GM12872 (cell line): ENCODE results near the gene LGALS14.

Experiments used
- TF ChIP-seq, protein P1 (sequence below): IDR thresholded peaks from 3 replicates; pipeline ENCODE4 v1.5.1; 2011; ENCODE audit warnings: low read depth, mild to moderate bottlenecking, low read length, moderate library complexity; ENCODE audit not compliant: insufficient read depth

The LGALS14 gene

DNA sequence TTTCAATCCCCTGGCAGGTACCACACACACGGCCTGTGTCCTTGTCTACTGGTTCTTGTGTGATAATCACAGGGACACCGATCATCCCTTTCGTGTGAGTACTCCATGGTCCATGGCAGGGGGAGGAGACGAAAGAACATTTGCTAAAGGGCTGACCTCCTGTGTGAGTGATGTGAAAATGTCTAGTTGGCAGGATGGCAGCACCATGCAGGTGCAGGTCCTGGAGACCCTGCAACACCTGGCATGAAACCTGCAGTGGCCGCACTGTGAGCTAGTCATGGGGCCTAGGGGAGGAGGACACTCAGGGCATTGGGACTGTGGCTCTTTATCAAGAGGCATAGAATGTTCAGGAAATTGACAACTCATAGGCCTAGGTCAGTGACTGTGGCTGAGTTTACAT, 22.9 kb upstream of the LGALS14 start:
- TF ChIP-seq, protein P1, sequence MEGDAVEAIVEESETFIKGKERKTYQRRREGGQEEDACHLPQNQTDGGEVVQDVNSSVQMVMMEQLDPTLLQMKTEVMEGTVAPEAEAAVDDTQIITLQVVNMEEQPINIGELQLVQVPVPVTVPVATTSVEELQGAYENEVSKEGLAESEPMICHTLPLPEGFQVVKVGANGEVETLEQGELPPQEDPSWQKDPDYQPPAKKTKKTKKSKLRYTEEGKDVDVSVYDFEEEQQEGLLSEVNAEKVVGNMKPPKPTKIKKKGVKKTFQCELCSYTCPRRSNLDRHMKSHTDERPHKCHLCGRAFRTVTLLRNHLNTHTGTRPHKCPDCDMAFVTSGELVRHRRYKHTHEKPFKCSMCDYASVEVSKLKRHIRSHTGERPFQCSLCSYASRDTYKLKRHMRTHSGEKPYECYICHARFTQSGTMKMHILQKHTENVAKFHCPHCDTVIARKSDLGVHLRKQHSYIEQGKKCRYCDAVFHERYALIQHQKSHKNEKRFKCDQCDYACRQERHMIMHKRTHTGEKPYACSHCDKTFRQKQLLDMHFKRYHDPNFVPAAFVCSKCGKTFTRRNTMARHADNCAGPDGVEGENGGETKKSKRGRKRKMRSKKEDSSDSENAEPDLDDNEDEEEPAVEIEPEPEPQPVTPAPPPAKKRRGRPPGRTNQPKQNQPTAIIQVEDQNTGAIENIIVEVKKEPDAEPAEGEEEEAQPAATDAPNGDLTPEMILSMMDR: no peak

DNA sequence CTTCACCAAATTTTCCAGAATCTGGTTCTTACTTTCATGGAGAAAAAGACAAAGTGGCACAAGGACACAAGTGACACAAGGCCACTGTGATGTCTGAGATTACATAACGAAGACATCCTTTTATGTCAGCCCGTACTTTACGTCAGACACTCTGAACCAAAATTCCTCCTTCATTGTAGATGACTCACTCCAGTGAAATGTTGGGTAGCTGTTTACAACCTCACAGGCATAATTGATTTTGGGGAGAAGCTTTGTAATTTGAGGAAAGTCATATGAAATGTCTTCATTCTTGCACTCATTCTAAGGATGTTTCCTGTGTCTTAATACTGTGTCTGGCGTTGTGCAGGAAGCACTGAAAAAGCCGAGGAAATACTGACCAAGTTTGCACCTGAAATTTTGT, 20.0 kb upstream of the LGALS14 start:
- TF ChIP-seq, protein P1: no peak

DNA sequence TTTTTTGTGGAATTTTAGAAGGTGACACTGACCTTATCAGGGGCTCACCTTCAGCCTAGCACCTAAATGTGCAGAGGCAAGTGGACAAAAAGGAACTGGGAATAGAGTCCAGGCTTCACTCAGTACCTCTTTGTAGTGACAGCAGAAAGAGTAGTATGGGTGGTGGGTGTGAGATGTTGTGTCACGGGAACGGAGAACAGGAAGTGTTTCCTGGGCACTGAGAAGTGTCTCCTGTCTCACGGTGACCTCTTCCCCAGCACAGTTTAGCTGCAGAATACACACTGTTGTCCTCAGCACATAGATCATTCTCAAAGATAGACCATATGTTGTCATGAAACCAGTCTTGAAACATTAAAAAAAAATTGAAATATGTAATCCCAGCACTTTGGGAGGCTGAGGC, 17.5 kb upstream of the LGALS14 start:
- TF ChIP-seq, protein P1: no peak

DNA sequence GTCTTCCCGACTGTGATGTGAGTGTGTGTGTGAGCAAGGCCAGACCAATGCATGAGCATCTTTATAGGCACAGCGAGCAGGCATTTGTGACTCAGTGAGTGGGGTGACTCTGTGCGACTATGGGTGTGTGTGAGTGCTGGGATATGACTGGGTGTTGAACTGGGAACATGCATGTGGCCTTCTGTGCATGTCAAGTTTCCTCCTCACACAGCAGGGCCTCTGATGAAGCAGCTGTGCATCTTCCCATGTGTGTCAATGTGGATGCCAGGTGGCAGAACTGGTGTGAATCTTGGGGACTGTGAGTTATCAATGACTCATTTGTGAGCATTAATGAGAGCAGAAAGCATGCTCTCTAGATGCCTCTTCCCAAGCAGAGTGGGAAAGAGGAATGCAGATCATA, 12.1 kb upstream of the LGALS14 start:
- TF ChIP-seq, protein P1: no peak

DNA sequence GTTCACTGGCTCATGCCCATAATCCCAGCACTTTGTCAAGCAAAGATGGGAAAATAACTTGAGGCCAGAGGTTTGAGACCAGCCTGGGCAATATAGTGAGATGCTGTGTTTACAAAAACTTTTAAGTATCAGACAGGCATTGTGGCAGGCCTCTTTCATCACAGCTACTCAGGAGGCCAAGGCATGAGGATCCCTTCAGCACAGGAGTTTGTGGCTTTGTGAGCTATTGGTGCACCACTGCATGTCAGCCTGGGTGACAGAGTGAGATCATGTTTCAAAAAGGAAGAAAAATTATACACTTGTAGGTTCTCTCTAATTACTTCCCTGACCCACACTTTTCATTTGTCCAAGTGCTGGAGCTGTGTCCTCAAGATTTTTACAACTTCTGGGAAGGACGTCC, 11.5 kb upstream of the LGALS14 start:
- TF ChIP-seq, protein P1: no peak

DNA sequence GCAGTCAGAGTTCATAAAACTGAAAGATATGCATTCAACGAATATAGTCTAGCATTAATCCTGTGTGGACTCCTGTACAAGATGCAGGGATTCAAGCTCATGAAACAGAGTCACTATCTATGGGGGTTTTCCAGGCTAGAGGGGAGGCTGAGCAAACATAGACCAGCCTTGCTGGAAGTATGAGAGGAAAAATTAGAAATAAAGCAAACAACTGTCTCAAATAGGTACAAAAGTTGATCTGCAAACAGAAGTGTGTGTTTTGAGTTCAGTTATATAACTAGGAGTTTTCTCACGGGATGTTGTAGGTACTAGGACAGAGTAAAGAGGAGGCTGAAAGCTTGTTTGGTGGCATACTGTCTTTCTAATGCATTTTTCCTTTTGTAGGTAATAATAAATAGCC, 8.5 kb upstream of the LGALS14 start:
- TF ChIP-seq, protein P1: no peak

DNA sequence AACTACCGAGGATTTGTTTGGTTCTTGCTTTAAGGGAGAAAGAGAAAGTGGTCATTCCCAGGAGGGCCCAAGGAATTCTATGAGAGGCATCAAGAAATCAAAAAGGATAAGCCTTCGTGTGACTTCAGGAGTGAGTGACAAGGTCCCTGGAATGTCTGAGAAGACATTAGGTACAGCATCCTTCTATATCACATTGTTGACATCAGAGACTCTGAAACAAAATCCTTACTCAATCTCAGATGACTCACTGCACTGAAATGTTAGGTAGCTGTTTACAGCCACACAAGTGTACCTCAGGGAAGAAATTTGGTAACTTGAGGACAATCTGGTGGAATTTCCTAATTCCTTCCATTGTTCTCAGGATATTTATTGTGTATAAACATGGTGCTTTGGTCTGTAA, 7.9 kb upstream of the LGALS14 start:
- TF ChIP-seq, protein P1: no peak

DNA sequence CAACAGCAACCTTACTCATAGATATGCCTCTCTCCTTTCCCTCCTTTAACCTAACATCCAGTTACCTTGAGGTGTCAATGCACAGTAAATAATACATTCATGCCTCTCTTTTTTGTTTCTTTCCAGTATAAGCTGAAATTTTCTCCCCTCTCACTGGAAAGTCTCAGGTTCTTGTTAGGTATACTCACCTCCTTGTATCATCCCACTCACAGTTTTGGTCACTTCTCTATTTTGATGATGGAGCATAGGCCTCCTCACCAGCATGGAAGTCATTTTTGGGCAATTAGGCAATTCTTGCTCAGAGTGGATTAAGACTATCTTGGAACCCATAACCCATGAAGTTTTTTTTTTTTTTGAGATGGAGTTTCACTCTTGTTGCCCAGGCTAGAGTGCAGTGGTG, 5.7 kb upstream of the LGALS14 start:
- TF ChIP-seq, protein P1: no peak
